Epithelial cell of esophagus (primary cell): Measurements from ENCODE around the gene WHRN.

Experiments used
- DNase-seq: peaks from one replicate; pipeline ENCODE4 v3.0.0; 2010; ENCODE audit warnings: low read depth
- H3K4me3 ChIP-seq: 2 replicates; pipeline ENCODE4 v1.5.1; 2011; ENCODE audit warnings: mild to moderate bottlenecking, low read length, control low read depth
- TF ChIP-seq, protein P1 (sequence below): IDR thresholded peaks from 2 replicates; pipeline ENCODE4 v1.5.1; 2011; ENCODE audit warnings: low read depth, mild to moderate bottlenecking, low read length, control low read depth, inconsistent platforms; ENCODE audit not compliant: insufficient read depth; ENCODE audit errors: missing control alignments

WHRN gene

DNA sequence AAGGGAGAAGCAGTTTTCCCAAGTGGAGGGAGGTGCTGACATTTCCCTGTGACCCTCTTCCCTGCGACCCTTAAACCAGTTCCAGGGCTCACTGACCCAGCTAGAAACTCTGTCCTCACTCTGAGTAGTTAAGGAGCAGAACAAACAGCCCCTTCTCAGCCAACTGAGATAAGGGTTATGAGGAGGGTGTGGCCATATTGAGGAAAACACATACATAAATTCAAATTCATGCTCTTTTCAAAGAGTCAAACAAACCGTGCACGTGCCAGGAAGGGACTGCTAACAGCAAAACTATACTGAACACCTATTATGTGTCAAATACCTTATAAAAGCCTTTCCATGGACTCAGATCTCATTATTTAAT is 112.5 kb downstream of the WHRN start:
- no peak for DNase-seq
- H3K4me3 ChIP-seq, result no peak overlapping the region
- TF ChIP-seq, protein P1, sequence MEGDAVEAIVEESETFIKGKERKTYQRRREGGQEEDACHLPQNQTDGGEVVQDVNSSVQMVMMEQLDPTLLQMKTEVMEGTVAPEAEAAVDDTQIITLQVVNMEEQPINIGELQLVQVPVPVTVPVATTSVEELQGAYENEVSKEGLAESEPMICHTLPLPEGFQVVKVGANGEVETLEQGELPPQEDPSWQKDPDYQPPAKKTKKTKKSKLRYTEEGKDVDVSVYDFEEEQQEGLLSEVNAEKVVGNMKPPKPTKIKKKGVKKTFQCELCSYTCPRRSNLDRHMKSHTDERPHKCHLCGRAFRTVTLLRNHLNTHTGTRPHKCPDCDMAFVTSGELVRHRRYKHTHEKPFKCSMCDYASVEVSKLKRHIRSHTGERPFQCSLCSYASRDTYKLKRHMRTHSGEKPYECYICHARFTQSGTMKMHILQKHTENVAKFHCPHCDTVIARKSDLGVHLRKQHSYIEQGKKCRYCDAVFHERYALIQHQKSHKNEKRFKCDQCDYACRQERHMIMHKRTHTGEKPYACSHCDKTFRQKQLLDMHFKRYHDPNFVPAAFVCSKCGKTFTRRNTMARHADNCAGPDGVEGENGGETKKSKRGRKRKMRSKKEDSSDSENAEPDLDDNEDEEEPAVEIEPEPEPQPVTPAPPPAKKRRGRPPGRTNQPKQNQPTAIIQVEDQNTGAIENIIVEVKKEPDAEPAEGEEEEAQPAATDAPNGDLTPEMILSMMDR, result no peak

DNA sequence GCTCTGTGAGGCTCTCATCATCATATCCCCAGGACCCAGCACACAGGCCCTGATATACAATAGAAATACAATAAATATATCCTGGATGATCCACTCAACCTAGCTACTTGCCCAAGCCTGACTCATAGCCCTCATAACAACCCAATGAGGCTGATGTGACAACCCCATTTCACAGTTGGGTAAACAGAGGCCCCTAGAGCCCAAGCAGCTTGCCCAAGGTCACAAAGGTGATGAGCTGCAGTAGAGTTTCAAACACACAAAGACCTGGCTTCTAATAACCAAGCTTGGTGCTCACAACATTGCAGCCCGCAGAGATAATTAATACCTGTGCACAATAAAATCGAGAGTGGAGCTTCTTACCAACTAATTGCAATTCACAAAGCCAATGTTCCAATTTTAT is 114.3 kb downstream of the WHRN start:
- H3K4me3 ChIP-seq, result no peak overlapping the region
- TF ChIP-seq, protein P1, result no peak
- no peak for DNase-seq

DNA sequence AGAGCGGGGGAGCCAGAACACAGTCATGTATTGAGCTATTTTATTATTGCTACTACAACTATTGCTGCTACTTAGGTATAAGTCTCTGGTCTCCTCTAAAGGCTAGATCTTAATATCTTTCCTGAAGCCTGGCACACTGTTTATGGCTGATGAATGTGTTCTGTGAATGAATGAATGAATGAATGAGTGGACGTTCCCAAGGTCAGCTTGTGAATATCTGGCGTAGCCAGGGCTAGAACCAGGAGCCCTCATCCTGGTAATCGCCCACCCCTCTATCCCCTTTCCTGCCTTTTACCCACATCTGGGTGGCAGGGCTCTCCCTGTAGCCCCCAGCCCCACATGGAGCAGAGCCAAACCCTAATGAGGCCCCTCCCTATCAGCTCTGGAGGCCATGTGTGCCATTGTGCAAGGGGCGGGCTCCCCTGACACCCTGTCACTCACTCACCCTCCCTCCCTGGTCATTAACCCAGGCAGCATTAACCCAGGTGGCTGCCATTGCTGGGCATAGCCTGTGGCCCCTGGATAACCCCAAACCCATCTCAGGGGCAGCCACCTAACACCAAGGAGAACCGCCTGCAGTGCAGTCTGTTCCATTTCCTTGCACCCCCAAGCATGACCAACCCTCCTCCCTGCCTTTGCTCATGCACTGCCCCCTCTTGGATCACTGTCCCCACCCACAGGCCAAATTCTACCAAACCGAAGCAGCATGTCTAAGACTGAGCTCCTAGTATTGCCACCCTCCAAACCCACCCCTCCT is 115.5 kb downstream of the WHRN start:
- TF ChIP-seq, protein P1, result no peak
- no peak overlapping the region for H3K4me3 ChIP-seq
- no peak for DNase-seq

DNA sequence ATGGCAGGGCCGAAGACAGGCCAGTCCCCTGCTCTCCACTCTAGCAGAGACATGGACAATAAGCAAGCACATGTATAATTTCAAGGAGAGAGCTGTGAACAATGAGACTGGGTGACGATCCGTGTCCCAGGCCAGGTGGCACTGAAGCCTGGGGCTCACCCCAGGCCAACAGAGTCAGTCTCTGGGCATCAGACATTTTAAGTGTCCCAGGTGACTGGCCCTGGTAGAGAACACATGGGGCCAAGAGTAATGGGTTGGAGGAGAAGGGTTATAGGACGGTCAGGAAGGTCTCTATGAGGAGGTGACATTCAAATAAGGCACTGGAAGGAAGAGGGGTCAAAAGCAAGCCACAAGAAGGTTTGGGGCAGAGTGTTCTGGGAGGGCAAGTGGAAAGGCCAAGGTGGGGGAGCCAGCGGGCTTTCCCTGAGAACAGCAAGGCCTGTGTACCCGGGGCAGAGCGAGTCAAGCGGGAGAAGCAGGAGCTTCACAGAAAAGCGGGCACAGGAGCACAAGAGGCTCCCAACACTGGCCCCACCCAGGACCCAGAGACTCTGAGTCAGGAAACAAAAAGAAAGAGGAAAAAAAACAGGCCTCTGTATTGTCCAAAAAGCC is 116.4 kb downstream of the WHRN start:
- H3K4me3 ChIP-seq, result no peak overlapping the region
- TF ChIP-seq, protein P1, result no peak
- DNase-seq, result peak; percentile 26

DNA sequence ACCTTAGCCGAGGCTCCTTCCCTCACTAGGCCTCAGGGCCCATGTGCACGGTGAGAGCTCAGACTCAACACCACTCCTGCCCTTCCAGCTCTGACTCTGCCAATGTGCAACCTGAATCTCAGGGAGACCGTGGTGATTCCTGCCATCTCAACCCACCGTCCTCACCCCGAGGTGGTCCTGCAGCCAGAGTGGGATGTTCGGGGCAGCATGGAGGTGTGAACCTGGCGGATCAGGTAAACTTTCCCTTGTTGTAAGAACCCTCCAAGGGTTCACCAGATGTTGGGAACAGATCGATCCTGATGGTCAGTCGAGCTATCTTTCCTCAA is 117.0 kb downstream of the WHRN start:
- H3K4me3 ChIP-seq, result no peak overlapping the region
- TF ChIP-seq, protein P1, result no peak

DNA sequence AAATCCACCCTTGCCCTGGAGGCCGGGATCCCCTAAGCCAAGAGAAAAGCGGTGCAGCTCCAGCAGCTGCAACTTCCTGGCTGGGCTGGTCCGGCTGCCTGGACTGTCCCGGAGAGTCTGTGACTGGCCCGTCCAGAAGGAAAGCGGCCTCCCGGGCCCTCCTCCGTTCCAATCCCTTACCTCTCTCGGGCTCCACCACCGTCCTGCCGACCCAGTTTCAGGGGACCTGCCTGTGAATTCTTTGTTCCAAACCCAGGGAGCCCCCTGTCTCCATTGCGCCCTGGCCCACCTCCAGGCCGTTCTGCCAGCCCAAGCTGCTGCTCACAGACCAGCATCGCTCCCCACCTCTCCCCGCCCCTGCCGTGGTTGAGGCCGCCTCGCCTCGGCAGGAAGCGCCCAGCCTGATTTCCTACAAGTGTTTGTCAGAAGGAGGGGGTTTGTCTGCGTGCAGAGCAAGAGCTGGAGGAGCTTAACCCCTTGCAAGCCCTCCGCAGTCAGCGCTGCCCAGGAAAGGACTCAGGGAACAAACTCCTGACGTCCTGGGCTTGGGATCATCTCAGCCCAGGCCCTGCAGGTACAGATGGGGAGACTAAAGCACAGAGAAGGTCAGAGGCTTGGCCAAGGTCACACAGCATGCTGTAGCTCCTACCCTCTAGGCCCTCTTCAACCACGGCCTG is 117.5 kb downstream of the WHRN start, which contains the start of gene AKNA:
Gene AKNA, minus strand, starts transcription at position 303 of the 677 bp plus-strand sequence. CDS start 6,649 bp downstream, outside the sequence.
- TF ChIP-seq, protein P1, result no peak
- no peak within 1 kb of the TSS for H3K4me3 ChIP-seq
- peak; percentile 41 for DNase-seq

More for the DNA sequence above, 117.0 kb downstream of the WHRN start:
- DNase-seq, result no peak
